Activated CD4-positive, CD25-positive, alpha-beta regulatory T cell treated with anti-CD3 and anti-CD28 coated beads, Interleukin-2, amount 50 U/mL, for 16 hours (primary cell): ENCODE data around the gene EIF5AL1.
A peak's percentile ranks its signal among the peaks of the same experiment; 100 is the strongest.
"Not testable (repeated sequence)": the region's sequence is repeated elsewhere in the genome, so short reads cannot be mapped to it uniquely, and the experiment has no call there.

Experiments
- DNase-seq: peaks from one replicate; pipeline ENCODE4 v3.0.0-alpha.2; 2020; ENCODE audit warnings: low read depth, low spot score

EIF5AL1 gene

GRCh38 chr10:79555354-79556309, 43.3 kb downstream of the EIF5AL1 start:
- no peak for DNase-seq

- DNase-seq: not testable (repeated sequence)
Observed at GRCh38 chr10:79556961-79557360, 44.6 kb downstream of the EIF5AL1 start.

DNA sequence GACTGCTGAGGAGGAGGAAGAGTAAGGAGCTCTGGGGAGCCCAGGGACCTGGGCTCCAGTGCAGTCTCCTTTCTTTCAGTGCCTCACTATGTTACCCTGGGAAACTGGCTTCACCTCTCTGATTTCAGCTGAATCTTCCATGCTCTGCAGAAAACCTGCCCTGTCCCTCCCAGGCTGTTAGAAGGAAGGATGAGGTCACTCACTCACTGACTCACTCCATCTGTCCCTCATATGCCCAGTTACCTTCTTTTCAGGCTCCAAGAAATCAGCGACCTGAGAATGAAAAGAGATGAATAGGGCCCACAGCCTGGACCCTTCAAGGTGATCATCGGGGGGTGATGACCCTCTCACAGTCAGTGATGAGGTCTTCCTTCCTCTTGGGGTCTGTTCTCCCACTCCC, 47.4 kb downstream of the EIF5AL1 start:
- no peak for DNase-seq

- no peak for DNase-seq
Observed at GRCh38 chr10:79560160-79560709, 47.9 kb downstream of the EIF5AL1 start, which contains the start of gene SFTPA2. SFTPA2 (minus strand) TSS chr10:79560407; CDS start chr10:79559483, 924 bp downstream.

DNA sequence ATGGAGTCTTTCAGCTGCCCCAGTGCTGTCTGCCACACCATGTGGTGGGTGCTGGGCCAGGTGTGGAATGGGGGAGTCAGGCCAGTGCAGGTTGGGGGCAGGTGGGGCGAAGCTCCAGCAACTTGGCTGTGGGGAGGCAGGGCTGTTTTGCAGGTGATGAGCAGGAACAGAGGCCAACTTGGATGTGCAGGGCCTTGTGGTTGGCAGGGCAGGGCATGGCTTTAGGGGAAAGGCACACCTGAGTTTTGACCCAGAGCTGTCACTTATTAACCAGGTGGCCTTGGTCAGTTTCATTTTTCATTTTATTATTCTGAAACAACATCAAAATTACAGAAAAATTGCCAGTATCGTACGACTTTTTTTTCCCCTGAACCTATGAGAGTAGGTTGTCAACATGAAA, 48.9 kb downstream of the EIF5AL1 start:
- DNase-seq: no peak

- DNase-seq: peak; percentile 15
Observed at GRCh38 chr10:79562135-79562756, 49.9 kb downstream of the EIF5AL1 start.

- no peak for DNase-seq
Observed at GRCh38 chr10:79563426-79563825, 51.1 kb downstream of the EIF5AL1 start.
